PC-9 (cell line): ENCODE measurements around the gene MKI67. TPM values are rescaled to one million over a fixed set of nuclear protein-coding genes. Genes with fewer than 3 reads are reported as not detected.

Source experiments
- BruUV-seq: library from RNA; stranded (reverse); fragments of 400-500 nt; replicated peaks from 2 replicates; lab custom pipeline; 2021; lab: Mats Ljungman, UMichigan
- CTCF ChIA-PET: fragments of 300-600 bp; sonication (Branson Sonifier 250); formaldehyde crosslinking; loops from one replicate; lab custom pipeline; 2022; ENCODE audit warnings: antibody characterized with exemption; lab: Charles Lee
- POLR2A ChIA-PET: fragments of 300-600 bp; sonication (Branson Sonifier 250); formaldehyde crosslinking; loops from one replicate; lab custom pipeline; 2022; ENCODE audit warnings: antibody characterized with exemption; ENCODE audit not compliant: unreplicated experiment; lab: Charles Lee
- DNase-seq, 2 experiments: peaks; one replicate each; pipeline versions ENCODE4 v3.0.0 to v3.0.0-alpha.2; 2015 to 2022; ENCODE audit warnings: mixed read lengths in 1 of 2
- H2AFZ ChIP-seq: fragments of 200-600 bp; sonication (generic); 2 replicates; pipeline ENCODE4 v1.8.1; 2017; ENCODE audit warnings: antibody characterized with exemption
- H3F3A ChIP-seq: fragments of 200-600 bp; sonication (generic); 2 replicates; pipeline ENCODE4 v1.8.1; 2017; ENCODE audit warnings: antibody characterized with exemption, mild to moderate bottlenecking, low read depth; ENCODE audit not compliant: insufficient read depth
- H3K27ac ChIP-seq: fragments of 200-600 bp; sonication (generic); 2 replicates; pipeline ENCODE4 v1.6.1; 2016; ENCODE audit warnings: mixed run types
- H3K27me3 ChIP-seq: fragments of 200-600 bp; sonication (generic); 2 replicates; pipeline ENCODE4 v1.6.1; 2016; ENCODE audit warnings: low read depth, mixed run types; ENCODE audit not compliant: insufficient read depth
- H3K36me3 ChIP-seq: fragments of 200-600 bp; sonication (generic); 2 replicates; pipeline ENCODE4 v1.6.1; 2016; ENCODE audit warnings: low read depth, mixed run types
- H3K4me1 ChIP-seq: fragments of 200-600 bp; sonication (generic); replicated peaks from 2 replicates; pipeline ENCODE4 v1.6.1; 2016; ENCODE audit warnings: mixed run types; ENCODE audit not compliant: insufficient read depth
- H3K4me2 ChIP-seq: fragments of 200-600 bp; sonication (generic); 2 replicates; pipeline ENCODE4 v1.6.1; 2017; ENCODE audit warnings: mixed run types
- H3K4me3 ChIP-seq: fragments of 200-600 bp; sonication (generic); 2 replicates; pipeline ENCODE4 v1.6.1; 2016; ENCODE audit warnings: mixed run types
- H3K79me2 ChIP-seq: fragments of 200-600 bp; sonication (generic); 2 replicates; pipeline ENCODE4 v1.6.1; 2017; ENCODE audit warnings: low read depth, mixed run types
- H3K9me2 ChIP-seq: fragments of 200-600 bp; sonication (generic); 2 replicates; pipeline ENCODE4 v1.8.1; 2017; ENCODE audit warnings: mild to moderate bottlenecking; ENCODE audit not compliant: insufficient read depth
- H3K9me3 ChIP-seq: fragments of 200-600 bp; sonication (generic); 2 replicates; pipeline ENCODE4 v1.8.1; 2016; ENCODE audit warnings: low read depth; ENCODE audit not compliant: insufficient read depth
- H4K20me1 ChIP-seq: fragments of 200-600 bp; sonication (generic); 2 replicates; pipeline ENCODE4 v1.8.1; 2017; ENCODE audit not compliant: insufficient read depth
- EZH2 ChIP-seq: fragments of 200-600 bp; sonication (generic); IDR thresholded peaks from 2 replicates; pipeline ENCODE4 v1.8.0; 2017; ENCODE audit warnings: antibody characterized with exemption, low read depth
- intact Hi-C: fragments of 100-400 bp; cut with micrococcal nuclease; formaldehyde crosslinking; loops from one replicate; pipeline ENCODE4 v1.10.0; 2022; ENCODE audit not compliant: unreplicated experiment
- total RNA-seq: library from RNA; stranded (reverse); gene quantifications from 2 replicates; pipeline ENCODE4 v1.2.3, GENCODE V29; 2021
- TF ChIP-seq, protein P1 (sequence below): fragments of 200-600 bp; sonication (generic); conservative IDR thresholded peaks from 2 replicates; pipeline ENCODE4 v1.6.1; 2017; ENCODE audit warnings: mixed run types, antibody characterized with exemption, mild to moderate bottlenecking, moderate library complexity

The MKI67 gene
- total RNA-seq, 1 experiment from 2014 or later: 114 TPM

DNA sequence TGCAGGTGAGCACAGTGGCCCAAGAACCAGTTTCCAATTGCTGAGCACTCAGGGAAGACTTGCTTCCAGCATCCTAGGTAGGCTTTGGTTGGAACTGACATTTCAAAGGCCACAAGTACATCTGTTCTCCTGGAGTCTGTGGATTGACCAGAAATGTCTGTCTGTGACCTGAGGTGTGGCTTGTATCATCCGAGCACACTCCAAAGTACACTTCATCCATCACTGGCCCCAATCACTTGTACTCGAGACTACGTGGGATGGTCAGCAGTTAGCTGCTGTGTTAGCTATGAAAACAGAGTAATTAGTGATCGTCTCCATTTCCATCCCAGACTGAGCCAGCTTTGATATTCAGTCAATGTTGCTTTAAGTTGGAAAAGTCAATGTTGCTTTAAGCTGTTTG is 45.0 kb downstream of the MKI67 start:
- Histone ChIP-seq H3K36me3 (no peaks in the 10 kb centered on the region), H2AFZ (no peak overlapping the region), H3K9me2 (no peaks in the 10 kb centered on the region), H3K4me1 (no peaks in the 10 kb centered on the region), H3K4me3 (no peak overlapping the region), H3F3A (no peaks in the 10 kb centered on the region), H3K27ac (no peak overlapping the region), H3K79me2 (no peaks in the 10 kb centered on the region), H3K27me3 (no peaks in the 10 kb centered on the region), H3K9me3 (no peaks in the 10 kb centered on the region), H3K4me2 (no peak overlapping the region), H4K20me1 (no peaks in the 10 kb centered on the region)
- intact Hi-C loops: no loop called here
- TF ChIP-seq, protein P1, sequence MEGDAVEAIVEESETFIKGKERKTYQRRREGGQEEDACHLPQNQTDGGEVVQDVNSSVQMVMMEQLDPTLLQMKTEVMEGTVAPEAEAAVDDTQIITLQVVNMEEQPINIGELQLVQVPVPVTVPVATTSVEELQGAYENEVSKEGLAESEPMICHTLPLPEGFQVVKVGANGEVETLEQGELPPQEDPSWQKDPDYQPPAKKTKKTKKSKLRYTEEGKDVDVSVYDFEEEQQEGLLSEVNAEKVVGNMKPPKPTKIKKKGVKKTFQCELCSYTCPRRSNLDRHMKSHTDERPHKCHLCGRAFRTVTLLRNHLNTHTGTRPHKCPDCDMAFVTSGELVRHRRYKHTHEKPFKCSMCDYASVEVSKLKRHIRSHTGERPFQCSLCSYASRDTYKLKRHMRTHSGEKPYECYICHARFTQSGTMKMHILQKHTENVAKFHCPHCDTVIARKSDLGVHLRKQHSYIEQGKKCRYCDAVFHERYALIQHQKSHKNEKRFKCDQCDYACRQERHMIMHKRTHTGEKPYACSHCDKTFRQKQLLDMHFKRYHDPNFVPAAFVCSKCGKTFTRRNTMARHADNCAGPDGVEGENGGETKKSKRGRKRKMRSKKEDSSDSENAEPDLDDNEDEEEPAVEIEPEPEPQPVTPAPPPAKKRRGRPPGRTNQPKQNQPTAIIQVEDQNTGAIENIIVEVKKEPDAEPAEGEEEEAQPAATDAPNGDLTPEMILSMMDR: no peak
- TF ChIP-seq EZH2: no peak
- DNase-seq: no peak
- BruUV-seq: no TSS peak
- CTCF ChIA-PET: interaction anchor here (0.9 kb wide), 1 partner anchor 174 kb away, joined by 3 read pairs; the partner anchor contains the start of gene PTPRE
- POLR2A ChIA-PET: no interaction called here

DNA sequence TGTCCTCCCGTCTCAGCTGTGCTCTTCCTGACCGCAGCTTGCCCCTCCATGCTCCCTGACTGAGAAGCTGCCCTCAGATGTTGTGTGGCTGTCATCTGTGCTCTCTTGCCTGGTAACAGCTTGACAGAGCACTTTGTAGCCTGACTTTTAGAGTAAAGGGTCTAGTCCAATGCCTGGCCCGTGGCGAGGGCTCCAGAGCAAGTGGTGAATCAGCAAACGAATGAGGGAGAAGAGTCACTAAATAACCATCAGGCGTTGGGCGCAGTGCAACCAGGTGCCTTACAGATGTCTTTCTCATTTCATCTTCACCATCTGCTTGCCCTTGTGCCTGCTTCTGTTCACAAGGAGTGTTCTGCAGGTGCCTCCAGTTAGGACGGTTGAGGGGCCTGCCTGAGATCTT is 45.6 kb downstream of the MKI67 start:
- POLR2A ChIA-PET: no interaction called here
- Histone ChIP-seq H2AFZ (no peak overlapping the region), H4K20me1 (no peaks in the 10 kb centered on the region), H3K9me2 (no peaks in the 10 kb centered on the region), H3K27ac (no peak overlapping the region), H3K9me3 (no peaks in the 10 kb centered on the region), H3K4me1 (no peaks in the 10 kb centered on the region), H3K27me3 (no peaks in the 10 kb centered on the region), H3F3A (no peaks in the 10 kb centered on the region), H3K79me2 (no peaks in the 10 kb centered on the region), H3K4me3 (no peak overlapping the region), H3K4me2 (no peak overlapping the region), H3K36me3 (no peaks in the 10 kb centered on the region)
- no TSS peak for BruUV-seq
- TF ChIP-seq, protein P1: no peak
- no peak for TF ChIP-seq EZH2
- intact Hi-C loops: no loop called here
- CTCF ChIA-PET: interaction anchor here (0.9 kb wide), 1 partner anchor 174 kb away, joined by 3 read pairs; the partner anchor contains the start of gene PTPRE
- DNase-seq: no peak

DNA sequence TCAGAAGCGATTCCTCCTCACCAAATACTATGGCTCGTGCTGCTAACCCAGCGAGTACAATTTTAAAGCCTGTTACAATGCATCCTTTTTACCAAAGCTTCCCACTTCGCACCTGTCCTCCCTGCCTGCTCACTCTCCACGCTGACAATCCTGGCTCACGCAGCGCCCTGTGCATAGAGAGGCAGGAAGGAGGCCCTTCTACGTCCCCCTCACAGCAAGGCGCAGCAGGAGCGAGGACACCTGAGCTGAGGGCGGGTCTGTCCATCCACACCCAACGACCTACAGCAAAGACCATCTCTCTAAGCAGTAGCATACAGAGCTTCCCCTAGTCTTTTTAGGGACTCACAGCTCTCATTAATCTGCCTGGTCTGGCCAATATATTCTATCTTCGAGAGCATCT is 46.0 kb downstream of the MKI67 start:
- Histone ChIP-seq H4K20me1 (no peaks in the 10 kb centered on the region), H2AFZ (no peak overlapping the region), H3K4me1 (no peaks in the 10 kb centered on the region), H3F3A (no peaks in the 10 kb centered on the region), H3K27me3 (no peaks in the 10 kb centered on the region), H3K79me2 (no peaks in the 10 kb centered on the region), H3K9me2 (no peaks in the 10 kb centered on the region), H3K4me3 (no peak overlapping the region), H3K9me3 (no peaks in the 10 kb centered on the region), H3K4me2 (no peak overlapping the region), H3K36me3 (no peaks in the 10 kb centered on the region), H3K27ac (no peak overlapping the region)
- TF ChIP-seq, protein P1: no peak
- no peak for TF ChIP-seq EZH2
- no peak for DNase-seq
- BruUV-seq: no TSS peak
- ChIA-PET POLR2A (no interaction called here), CTCF (no interaction called here)
- intact Hi-C loops: no loop called here
